WTC11 (cell line): ENCODE data around the gene PARP14. TPM values are rescaled to one million over a fixed set of nuclear protein-coding genes. Genes with fewer than 3 reads are reported as not detected.
"Not testable (repeated sequence)": the region's sequence is repeated elsewhere in the genome, so short reads cannot be mapped to it uniquely, and the experiment has no call there.

Source experiments
- ATAC-seq: fragments of 200-7000 bp; cut with Tn5 transposase; 2 replicates; pipeline ENCODE4 v1.10.0; 2021; ENCODE audit warnings: mild to moderate bottlenecking, moderate library complexity
- CTCF ChIA-PET: fragments of 300-600 bp; sonication (Branson Sonifier 250); formaldehyde crosslinking; loops from one replicate; lab custom pipeline; 2021; ENCODE audit warnings: antibody characterized with exemption; lab: Charles Lee
- POLR2A ChIA-PET: fragments of 350-600 bp; sonication (Branson Sonifier 250); formaldehyde crosslinking; loops from one replicate; lab custom pipeline; 2021; ENCODE audit warnings: antibody characterized with exemption; lab: Charles Lee
- DNase-seq: peaks from one replicate; pipeline ENCODE4 v3.0.0; 2021; ENCODE audit warnings: low spot score
- H3K27ac Mint-ChIP-seq: 2 replicates; pipeline ENCODE4 v1.8.0; 2021; ENCODE audit warnings: mixed read lengths
- H3K27me3 Mint-ChIP-seq: 2 replicates; pipeline ENCODE4 v1.8.0; 2021; ENCODE audit warnings: low read depth, mild to moderate bottlenecking, moderate library complexity, mixed read lengths
- H3K36me3 Mint-ChIP-seq: 2 replicates; pipeline ENCODE4 v1.8.0; 2021; ENCODE audit warnings: mixed read lengths
- H3K4me1 Mint-ChIP-seq: 2 replicates; pipeline ENCODE4 v1.8.0; 2022; ENCODE audit warnings: mixed read lengths
- H3K4me3 Mint-ChIP-seq: 2 replicates; pipeline ENCODE4 v1.8.0; 2021; ENCODE audit warnings: mild to moderate bottlenecking, moderate library complexity, mixed read lengths
- H3K9me3 Mint-ChIP-seq: 2 replicates; pipeline ENCODE4 v1.8.0; 2021; ENCODE audit warnings: mixed read lengths
- CDX4 ChIP-seq: fragments of 250-450 bp; sonication (Bioruptor Pico); IDR thresholded peaks from 2 replicates; pipeline ENCODE4 v1.9.0; 2021; ENCODE audit warnings: moderate library complexity, mild to moderate bottlenecking, inconsistent platforms, borderline replicate concordance
- ERG ChIP-seq: fragments of 250-450 bp; sonication (Bioruptor Pico); IDR thresholded peaks from 2 replicates; pipeline ENCODE4 v1.8.0; 2021; ENCODE audit warnings: mild to moderate bottlenecking
- ETV6 ChIP-seq: sonication (generic); formaldehyde crosslinking; IDR thresholded peaks from 2 replicates; pipeline ENCODE4 v1.8.1; 2022; ENCODE audit warnings: mild to moderate bottlenecking, missing genetic modification reagents
- FOXJ3 ChIP-seq: sonication (generic); formaldehyde crosslinking; IDR thresholded peaks from 2 replicates; pipeline ENCODE4 v1.9.0; 2021; ENCODE audit warnings: missing genetic modification reagents, mild to moderate bottlenecking, borderline replicate concordance
- FOXP1 ChIP-seq: sonication (generic); formaldehyde crosslinking; IDR thresholded peaks from 2 replicates; pipeline ENCODE4 v1.8.0; 2022; ENCODE audit warnings: missing genetic modification reagents, mild to moderate bottlenecking, moderate library complexity, borderline replicate concordance
- GTF2I ChIP-seq: fragments of 250-450 bp; sonication (Bioruptor Pico); conservative IDR thresholded peaks from 2 replicates; pipeline ENCODE4 v1.4.0; 2021; ENCODE audit warnings: mild to moderate bottlenecking
- IRF2 ChIP-seq: sonication (generic); formaldehyde crosslinking; IDR thresholded peaks from 2 replicates; pipeline ENCODE4 v1.8.0; 2022; ENCODE audit warnings: low read depth, missing genetic modification reagents, borderline replicate concordance
- NFE2L1 ChIP-seq: sonication (generic); formaldehyde crosslinking; IDR thresholded peaks from 2 replicates; pipeline ENCODE4 v1.8.1; 2023; ENCODE audit warnings: missing genetic modification reagents
- NR3C1 ChIP-seq: sonication (generic); formaldehyde crosslinking; conservative IDR thresholded peaks from 2 replicates; pipeline ENCODE4 v1.8.1; 2023; ENCODE audit warnings: low read depth, mild to moderate bottlenecking, missing genetic modification reagents
- SMAD3 ChIP-seq: sonication (generic); formaldehyde crosslinking; IDR thresholded peaks from 2 replicates; pipeline ENCODE4 v1.8.0; 2022; ENCODE audit warnings: missing genetic modification reagents, mild to moderate bottlenecking, borderline replicate concordance
- TCF7 ChIP-seq: sonication (generic); formaldehyde crosslinking; IDR thresholded peaks from 2 replicates; pipeline ENCODE4 v1.8.0; 2022; ENCODE audit warnings: mild to moderate bottlenecking, low read depth, missing genetic modification reagents, moderate library complexity
- TEAD4 ChIP-seq: sonication (generic); formaldehyde crosslinking; IDR thresholded peaks from 2 replicates; pipeline ENCODE4 v1.8.0; 2022; ENCODE audit warnings: mild to moderate bottlenecking, missing genetic modification reagents
- ZBTB43 ChIP-seq: sonication (generic); formaldehyde crosslinking; IDR thresholded peaks from 2 replicates; pipeline ENCODE4 v1.8.1; 2023; ENCODE audit warnings: mild to moderate bottlenecking, missing genetic modification reagents
- ZNF219 ChIP-seq: sonication (generic); formaldehyde crosslinking; IDR thresholded peaks from 2 replicates; pipeline ENCODE4 v1.8.0; 2023; ENCODE audit warnings: missing genetic modification reagents, mild to moderate bottlenecking, borderline replicate concordance
- ZNF532 ChIP-seq: fragments of 250-450 bp; sonication (Bioruptor Pico); IDR thresholded peaks from 2 replicates; pipeline ENCODE4 v1.9.0; 2021; ENCODE audit warnings: mild to moderate bottlenecking, borderline replicate concordance
- ZNF671 ChIP-seq: fragments of 250-450 bp; sonication (Bioruptor Pico); IDR thresholded peaks from 2 replicates; pipeline ENCODE4 v1.8.0; 2021; ENCODE audit warnings: mild to moderate bottlenecking
- total RNA-seq: library from RNA; stranded (reverse); gene quantifications from 3 replicates; pipeline ENCODE4 v1.2.3, GENCODE V29; 2021
- TF ChIP-seq, protein P1 (sequence below): sonication (generic); formaldehyde crosslinking; IDR thresholded peaks from 2 replicates; pipeline ENCODE4 v1.8.0; 2023; ENCODE audit warnings: missing genetic modification reagents
- TF ChIP-seq, protein P2 (sequence below): sonication (generic); formaldehyde crosslinking; IDR thresholded peaks from 2 replicates; pipeline ENCODE4 v1.8.0; 2022; ENCODE audit warnings: mild to moderate bottlenecking, missing genetic modification reagents

Gene PARP14
- total RNA-seq, 1 experiment from 2014 or later = 15.9 TPM

GRCh38 chr3:122743581-122744120 is 63.0 kb downstream of the PARP14 start:
- H3K4me1 Mint-ChIP-seq = peaks cover 13% of the 10 kb centered on the region
- H3K27me3 Mint-ChIP-seq = no peaks in the 10 kb centered on the region
- H3K36me3 Mint-ChIP-seq = peaks cover 59% of the 10 kb centered on the region
- ATAC-seq = no peak
- no peak for TF ChIP-seq FOXJ3 (CRISPR knock-in tag)
- no peak for TF ChIP-seq TEAD4 (CRISPR knock-in tag)
- no peak for TF ChIP-seq TCF7 (CRISPR knock-in tag)
- TF ChIP-seq CDX4 (CRISPR knock-in tag) = no peak
- no peak overlapping the region for H3K4me3 Mint-ChIP-seq
- ChIA-PET POLR2A (no interaction called here), CTCF (interaction anchor here (0.6 kb wide), 1 partner anchor 9 kb away, joined by 3 read pairs; no protein-coding TSS in a partner anchor)
- H3K9me3 Mint-ChIP-seq = peaks cover 25% of the 10 kb centered on the region
- DNase-seq = no peak
- H3K27ac Mint-ChIP-seq = no peak overlapping the region; the same call in 1 of the 2 replicates

GRCh38 chr3:122745369-122746021 is 64.9 kb downstream of the PARP14 start:
- CTCF ChIA-PET = interaction anchor here (0.5 to 1.7 kb wide), 2 partner anchors 9 to 365 kb away, joined by 3 to 10 read pairs; no protein-coding TSS in a partner anchor
- Mint-ChIP-seq H3K9me3 (peaks cover 26% of the 10 kb centered on the region), H3K27ac (no peak overlapping the region), H3K36me3 (peaks cover 48% of the 10 kb centered on the region), H3K27me3 (no peaks in the 10 kb centered on the region), H3K4me3 (no peak overlapping the region), H3K4me1 (no peaks in the 10 kb centered on the region)
- no peak for ATAC-seq
- TF ChIP-seq ZNF219 (CRISPR knock-in tag) (no peak), ZBTB43 (CRISPR knock-in tag) (no peak), IRF2 (CRISPR knock-in tag) (no peak), SMAD3 (CRISPR knock-in tag) (no peak), ZNF532 (CRISPR knock-in tag) (no peak), ERG (no peak), GTF2I (no peak), NR3C1 (CRISPR knock-in tag) (no peak), ZNF671 (CRISPR knock-in tag) (no peak), ETV6 (CRISPR knock-in tag) (no peak), NFE2L1 (CRISPR knock-in tag) (no peak), FOXJ3 (CRISPR knock-in tag) (no peak), FOXP1 (CRISPR knock-in tag) (no peak)
- TF ChIP-seq, protein P1, sequence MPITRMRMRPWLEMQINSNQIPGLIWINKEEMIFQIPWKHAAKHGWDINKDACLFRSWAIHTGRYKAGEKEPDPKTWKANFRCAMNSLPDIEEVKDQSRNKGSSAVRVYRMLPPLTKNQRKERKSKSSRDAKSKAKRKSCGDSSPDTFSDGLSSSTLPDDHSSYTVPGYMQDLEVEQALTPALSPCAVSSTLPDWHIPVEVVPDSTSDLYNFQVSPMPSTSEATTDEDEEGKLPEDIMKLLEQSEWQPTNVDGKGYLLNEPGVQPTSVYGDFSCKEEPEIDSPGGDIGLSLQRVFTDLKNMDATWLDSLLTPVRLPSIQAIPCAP (CRISPR knock-in tag) = no peak
- TF ChIP-seq, protein P2, sequence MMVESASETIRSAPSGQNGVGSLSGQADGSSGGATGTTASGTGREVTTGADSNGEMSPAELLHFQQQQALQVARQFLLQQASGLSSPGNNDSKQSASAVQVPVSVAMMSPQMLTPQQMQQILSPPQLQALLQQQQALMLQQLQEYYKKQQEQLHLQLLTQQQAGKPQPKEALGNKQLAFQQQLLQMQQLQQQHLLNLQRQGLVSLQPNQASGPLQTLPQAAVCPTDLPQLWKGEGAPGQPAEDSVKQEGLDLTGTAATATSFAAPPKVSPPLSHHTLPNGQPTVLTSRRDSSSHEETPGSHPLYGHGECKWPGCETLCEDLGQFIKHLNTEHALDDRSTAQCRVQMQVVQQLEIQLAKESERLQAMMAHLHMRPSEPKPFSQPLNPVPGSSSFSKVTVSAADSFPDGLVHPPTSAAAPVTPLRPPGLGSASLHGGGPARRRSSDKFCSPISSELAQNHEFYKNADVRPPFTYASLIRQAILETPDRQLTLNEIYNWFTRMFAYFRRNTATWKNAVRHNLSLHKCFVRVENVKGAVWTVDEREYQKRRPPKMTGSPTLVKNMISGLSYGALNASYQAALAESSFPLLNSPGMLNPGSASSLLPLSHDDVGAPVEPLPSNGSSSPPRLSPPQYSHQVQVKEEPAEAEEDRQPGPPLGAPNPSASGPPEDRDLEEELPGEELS (CRISPR knock-in tag) = no peak
- no peak for DNase-seq
- POLR2A ChIA-PET = no interaction called here

DNA sequence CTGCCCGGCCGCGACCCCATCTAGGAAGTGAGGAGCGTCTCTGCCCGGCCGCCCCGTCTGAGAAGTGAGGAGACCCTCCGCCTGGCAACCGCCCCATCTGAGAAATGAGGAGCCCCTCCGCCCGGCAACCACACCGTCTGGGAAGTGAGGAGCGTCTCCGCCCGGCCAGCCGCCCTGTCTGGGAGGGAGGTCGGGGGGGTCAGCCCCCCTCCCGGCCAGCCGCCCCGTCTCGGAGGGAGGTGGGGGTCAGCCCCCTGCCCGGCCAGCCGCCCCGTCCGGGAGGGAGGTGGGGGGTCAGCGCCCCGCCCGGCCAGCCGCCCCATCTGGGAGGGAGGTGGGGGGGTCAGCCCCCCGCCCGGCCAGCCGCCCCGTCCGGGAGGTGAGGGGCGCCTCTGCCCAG is 66.7 kb downstream of the PARP14 start:
- H3K27ac Mint-ChIP-seq, H3K4me3 Mint-ChIP-seq, H3K27me3 Mint-ChIP-seq, H3K4me1 Mint-ChIP-seq, ATAC-seq, DNase-seq, CTCF ChIA-PET, POLR2A ChIA-PET: not testable (repeated sequence)
- H3K9me3 Mint-ChIP-seq = peaks cover 25% of the 10 kb centered on the region
- H3K36me3 Mint-ChIP-seq = peaks cover 43% of the 10 kb centered on the region
